HG02852 (cell line): ENCODE data around the gene ZNF750.
"Not testable (repeated sequence)": the region's sequence is repeated elsewhere in the genome, so short reads cannot be mapped to it uniquely, and the experiment has no call there.

Source experiments
- ATAC-seq: cut with Tn5 transposase; IDR thresholded peaks from one replicate; pipeline ENCODE4 v1.9.1; 2021; ENCODE audit warnings: mild to moderate bottlenecking, moderate library complexity; ENCODE audit not compliant: unreplicated experiment

The ZNF750 gene

DNA sequence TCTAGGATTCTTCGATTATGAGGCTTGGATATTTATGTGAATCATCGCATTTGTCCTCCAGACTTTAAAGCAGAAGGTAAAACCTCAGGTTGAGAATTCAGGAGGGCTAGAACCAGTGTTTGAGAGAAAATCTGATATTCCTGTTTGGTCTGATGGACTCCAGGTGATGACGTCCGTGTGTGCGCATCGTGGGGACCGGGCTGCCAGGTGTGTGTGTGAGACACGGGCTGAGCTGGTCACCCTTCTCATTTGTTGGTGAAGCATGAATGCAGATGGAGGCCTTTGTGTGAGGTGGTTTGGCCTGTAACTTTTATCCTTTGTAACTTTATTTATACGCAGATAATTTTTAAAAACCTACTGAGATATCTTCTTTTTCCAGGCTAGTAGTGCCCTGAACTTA lies 42.8 kb downstream of the ZNF750 start:
- no peak for ATAC-seq

DNA sequence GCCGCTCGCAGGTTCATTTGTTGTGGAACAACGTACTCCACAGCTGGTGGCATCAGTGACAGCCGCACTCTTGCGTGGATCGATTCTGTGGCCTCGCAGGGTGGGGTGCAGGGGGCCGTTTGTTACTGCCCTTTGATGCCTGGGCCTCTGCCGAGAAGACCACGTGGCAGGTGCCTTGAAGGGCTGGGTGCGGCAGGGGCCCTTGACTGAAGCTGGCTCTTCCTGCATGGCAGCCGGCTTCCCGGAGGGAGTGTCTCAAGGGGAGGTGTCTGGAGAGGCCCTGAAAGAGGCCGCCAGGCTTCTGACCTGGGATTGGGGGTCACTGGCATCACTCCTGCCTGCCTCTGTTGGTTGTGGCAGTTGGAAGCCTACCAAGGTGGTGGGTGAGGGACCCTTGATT lies 44.2 kb downstream of the ZNF750 start:
- ATAC-seq = no peak

DNA sequence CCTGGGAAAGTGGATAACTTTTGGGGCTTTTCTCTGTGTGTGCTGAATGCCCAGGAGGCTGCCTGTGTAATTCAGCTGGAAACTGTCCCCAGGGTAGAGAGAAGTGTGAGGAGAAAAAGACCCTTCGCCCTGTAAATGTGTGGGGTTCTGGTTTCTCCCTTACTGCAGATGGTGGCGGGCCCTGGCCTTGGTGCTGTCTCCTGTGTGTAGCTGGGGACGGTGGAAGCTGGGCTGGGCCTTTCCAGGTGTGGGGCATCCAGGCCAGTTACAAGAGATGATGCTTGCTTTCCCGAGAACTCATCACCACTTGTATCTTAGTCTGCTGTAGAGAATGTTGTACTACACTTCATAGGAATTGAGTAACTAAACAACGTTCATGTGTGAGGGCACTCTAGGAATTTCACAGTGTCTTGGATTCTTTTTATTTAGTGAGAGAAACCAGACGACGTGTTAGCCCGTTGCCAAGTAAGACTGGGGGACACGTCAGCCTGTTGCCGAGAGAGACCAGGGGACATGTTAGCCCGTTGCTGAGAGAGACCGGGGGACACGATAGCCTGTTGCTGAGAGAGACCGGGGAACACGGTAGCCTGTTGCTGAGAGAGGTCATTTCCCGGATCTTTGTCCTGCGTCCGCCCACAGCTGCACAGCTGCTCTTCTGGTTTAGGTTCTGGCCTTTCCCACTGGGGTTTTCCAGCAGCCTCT lies 44.9 kb downstream of the ZNF750 start:
- no peak for ATAC-seq

DNA sequence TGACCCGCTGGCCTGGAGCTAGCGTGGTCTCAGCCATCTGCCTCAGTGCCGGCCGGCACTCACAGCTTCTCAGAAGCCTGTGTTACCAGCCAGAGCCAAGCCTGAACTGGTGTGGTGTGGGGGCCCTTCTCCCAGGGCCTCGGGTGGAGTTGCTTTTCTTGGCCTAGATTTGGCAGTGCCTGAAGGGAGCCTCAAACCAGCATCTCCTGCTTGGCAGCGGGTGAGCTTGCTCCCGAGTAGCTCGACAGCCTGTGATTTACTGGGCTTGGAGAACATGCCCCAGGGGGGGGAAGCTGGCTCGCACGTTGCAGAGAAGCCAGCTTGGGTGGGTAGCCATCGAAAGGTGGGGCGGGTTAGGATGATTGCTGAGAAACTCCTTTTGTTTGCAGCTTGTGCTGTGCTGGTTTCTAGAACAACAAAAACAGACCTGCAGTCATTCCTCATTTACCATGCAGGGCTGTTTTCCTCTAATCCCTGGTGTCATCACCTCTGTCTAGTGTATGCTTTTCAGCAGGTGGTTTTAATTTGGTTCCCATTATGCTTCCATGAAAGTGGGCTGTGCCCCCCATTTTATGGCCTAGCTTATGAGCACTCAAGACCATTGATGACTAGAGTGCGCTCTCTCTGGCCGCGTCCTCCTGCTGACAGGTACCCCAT lies 45.7 kb downstream of the ZNF750 start:
- no peak for ATAC-seq

DNA sequence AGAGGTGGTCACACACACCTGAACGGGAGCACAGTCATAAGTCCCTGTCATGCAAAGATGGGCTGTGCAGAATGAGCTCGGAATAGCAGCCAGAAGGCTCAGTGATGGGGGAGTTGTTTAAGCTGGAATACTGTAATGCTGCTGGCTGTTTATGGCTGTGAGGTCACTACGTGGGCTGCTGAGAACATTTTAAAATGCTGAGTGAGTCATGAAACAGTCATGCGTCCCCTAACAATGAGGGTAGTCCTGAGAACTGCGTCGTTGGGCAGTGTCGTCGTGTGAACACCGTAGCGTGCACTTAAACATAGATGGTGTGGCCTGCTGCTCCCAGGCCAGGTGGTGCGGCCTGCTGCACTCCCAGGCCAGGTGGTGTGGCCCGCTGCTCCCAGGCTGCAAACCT lies 48.3 kb downstream of the ZNF750 start:
- no peak for ATAC-seq

DNA sequence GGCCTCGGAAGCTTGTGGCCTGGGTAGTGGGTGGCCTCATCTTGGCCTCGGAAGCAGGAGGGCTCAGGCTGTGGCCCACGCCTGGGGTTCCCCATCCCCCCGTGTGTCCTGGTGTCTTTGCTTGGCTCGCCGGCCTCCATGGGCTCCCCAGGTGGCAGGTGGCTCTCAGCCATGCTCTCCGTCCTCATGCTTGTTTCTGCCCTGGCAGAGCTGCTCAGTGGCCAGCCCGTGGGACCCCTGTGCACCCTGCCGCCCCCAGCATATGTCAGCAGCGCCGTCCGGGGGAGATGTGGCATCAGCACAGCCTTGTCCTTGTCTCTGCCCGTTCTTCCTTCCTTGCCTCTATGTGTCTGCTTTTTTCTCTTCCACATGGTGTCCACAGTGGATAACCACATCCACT lies 49.4 kb downstream of the ZNF750 start:
- no peak for ATAC-seq

DNA sequence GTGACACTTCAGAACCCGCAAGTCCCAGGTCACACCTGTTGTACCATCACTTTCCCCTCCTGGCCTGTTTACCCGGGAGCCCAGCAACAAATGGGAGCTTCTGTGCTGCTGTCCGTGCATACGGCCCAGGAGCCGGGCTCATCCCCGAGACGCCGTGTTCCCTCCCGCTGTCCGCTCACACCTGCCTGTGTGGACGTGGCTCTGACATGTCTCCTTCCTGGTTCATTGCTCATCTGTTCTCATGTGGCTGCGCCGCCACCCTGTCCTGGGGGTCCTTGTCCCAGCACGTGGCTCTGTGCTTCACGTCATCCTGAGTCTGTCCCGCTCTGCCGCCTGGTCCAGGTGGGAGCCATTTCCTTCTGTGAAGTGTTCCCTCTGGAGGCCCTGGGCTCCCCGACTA lies 50.0 kb downstream of the ZNF750 start:
- no peak for ATAC-seq

DNA sequence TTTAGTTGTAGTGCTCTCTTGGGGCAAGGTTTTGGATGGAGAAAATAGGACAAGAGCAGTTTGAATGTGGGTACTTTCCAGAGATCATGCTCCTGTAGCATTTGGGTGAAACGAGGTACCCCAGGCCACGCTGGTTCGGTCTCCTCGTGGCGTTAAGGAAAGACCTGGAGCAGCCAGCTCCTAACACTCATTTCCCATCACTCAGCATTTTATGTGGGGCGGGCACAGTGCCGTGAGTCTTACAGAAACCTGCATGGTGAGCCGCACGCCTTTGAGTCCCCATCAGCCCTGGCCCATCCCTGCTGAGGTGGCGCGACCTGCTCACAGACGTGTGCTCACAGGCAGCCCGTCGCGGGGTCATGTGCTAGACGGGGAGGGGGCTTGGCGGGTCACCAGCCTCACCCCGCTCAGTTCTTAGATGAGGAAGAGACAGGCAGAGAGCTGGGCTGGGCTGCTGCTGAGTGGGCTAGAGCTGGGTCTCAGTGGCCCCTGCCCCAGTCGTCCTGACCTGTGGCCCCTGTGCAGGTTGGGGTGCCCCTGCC lies 50.7 kb downstream of the ZNF750 start:
- no peak for ATAC-seq

DNA sequence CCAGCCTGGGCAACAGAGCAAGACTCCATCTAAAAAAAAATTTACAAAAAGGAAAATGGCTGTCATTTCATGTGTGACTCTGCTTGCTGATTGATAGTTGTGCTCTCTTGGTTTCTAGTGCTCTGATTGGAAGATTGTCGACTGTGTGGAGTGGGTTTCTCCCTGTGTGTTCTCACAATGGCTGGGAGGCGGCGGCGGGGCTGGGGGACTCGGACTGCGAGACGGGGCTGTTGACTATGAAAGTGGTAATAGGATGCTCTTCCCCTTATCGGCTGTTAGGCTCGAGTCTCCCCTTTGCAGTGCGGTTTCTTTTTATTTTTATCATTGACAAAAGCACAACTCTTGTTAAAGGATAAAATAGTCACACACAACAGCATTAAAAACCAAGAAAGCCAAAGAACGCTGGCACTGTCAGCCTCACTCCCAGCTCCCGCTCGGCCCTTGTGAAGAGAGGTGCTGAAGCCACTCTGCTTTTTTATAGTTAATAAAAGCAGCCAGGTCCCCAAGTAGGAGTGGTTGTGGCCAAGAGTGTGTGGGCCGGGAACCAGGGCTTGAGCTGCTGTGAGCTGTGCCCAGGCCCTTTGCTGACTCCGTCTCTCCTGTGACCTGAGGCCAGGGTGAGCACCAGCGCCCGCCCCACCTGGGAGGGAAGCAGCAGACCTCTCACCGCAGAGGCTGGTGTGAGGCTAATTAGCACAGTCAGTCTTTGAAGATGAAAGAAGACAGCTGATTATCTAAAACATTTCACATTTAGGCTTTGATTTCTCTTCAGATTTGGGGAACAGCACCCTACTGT lies 51.4 kb downstream of the ZNF750 start:
- no peak for ATAC-seq

DNA sequence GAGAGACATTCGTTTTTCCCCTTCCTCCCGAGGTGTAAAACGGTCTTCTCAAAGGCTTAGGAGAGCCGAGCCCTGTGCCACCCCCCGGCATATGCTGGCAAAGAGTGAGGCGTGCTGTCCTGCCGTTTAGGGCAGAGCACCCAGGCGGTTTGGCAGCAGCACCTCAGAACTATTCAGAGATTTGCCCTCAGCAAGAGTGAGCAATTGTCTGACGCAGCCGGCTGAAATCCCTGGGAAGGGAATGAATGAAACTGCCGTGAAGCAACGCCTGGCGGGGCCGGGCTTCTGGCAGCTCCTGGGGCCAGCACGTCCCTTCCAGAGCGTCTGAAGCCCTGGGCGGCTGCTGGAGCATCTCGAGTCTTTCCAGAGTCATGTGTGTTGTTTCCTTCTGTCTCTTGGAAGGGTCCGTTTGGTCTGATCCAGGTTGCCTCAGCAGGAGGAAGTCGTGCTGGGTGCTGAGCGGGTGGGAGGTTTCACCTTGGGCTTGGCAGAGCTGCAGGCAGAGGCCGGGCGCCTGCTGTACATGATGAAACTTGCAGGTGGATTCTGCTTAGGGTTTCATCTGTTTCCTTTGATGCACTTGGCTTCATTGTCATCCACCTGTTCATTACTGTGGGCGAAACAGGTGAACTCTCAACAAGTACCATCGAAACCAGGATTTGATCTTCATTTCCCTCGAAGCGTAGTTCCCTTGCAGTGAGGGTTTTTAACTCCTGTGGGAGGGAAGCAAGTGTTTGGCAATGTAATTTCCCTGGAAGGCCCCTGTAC lies 52.6 kb downstream of the ZNF750 start:
- ATAC-seq = no peak

DNA sequence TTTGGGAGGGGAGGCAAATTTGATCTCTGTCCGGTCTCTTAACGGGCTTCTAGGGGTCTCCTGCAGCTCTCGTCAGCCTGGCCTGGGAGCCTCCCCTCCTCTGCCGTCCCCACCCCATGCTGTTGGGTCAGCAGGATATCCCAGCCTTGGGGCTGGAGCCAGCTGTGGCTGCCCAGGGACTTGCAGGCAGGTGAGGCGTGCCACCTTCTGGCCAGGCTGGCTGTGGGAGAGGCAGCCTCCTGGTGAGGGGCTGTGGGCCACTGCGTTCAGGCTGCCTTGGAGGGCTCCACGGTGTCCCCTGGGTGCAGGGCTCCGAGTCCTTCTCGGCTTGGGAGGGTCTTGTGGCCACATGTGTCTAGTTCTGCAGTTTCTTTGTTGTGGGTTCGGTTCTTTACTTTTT lies 53.4 kb downstream of the ZNF750 start:
- ATAC-seq = no peak

DNA sequence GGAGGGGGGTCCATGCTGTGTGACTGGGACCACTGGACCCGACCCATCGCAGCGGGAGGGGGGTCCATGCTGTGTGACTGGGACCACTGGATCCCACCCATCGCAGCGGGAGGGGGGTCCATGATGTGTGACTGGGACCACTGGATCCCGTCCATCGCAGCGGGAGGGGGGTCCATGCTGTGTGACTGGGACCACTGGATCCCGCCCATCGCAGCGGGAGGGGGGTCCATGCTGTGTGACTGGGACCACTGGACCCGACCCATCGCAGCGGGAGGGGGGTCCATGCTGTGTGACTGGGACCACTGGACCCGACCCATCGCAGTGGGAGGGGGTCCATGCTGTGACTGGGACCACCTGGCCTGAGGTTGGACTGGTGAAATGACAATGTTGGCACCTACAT lies 54.2 kb downstream of the ZNF750 start:
- not testable (repeated sequence) for ATAC-seq

DNA sequence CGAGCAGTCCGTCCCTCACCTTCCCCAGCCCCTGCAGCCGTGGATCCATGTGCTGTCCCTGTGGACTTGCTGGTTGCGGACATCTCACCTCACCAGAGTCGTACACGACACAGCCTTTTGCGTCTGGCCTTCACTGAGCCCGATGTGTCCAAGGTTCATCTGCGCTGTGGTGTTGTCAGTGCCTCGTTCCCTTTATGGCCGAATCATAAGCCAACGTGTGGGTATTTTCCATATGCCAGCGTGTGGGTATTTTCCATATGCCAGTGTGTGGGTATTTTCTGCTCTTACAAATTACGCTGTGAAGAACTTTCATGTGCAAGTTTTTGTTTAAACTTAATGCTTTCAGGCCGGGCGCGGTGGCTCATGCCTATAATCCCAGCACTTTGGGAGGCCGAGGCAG lies 56.3 kb downstream of the ZNF750 start:
- no peak for ATAC-seq

DNA sequence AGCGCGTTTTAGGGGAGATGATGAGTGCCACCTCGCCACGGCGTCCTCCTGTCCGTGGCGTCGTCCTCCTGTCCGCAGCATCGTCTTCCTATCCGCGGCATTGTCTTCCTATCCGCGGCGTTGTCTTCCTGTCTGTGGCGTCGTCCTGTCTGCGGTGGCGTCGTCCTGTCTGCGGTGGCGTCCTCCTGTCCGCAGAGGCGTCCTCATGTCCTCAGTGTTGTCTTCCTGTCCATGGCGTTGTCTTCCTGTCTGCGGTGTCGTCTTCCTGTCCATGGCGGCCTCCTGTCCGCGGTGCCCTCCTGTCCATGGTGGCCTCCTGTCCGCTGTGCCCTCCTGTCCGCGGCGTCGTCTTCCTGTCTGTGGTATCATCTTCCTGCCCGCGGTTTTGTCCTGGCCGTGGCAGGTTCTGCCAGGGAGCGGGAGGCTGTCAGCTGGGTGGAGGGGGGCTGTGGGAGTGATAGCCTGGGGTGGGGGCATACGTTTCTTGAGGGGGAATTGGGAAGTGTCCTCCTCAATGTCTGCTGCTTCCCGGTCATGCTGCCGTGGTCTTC lies 57.1 kb downstream of the ZNF750 start:
- ATAC-seq = no peak

DNA sequence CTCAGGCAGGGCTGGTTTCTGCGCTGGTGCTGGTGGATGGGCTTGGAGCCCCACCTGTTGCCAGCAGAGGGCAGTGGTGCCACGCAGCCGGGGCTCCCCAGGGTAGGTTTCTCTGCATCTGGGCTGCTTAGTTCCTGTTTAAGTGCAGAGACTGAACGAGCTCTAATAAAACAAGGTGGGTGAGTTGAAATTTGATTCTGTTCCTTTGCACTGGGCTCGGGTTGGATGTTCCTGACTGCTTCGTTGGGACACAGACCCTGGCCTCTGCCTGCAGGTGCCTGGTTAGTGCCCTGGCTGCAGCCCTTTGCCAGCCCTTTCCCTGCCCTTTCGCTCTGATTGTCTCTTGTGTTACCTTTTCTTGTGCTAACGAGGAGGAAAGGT lies 57.9 kb downstream of the ZNF750 start:
- ATAC-seq = no peak

DNA sequence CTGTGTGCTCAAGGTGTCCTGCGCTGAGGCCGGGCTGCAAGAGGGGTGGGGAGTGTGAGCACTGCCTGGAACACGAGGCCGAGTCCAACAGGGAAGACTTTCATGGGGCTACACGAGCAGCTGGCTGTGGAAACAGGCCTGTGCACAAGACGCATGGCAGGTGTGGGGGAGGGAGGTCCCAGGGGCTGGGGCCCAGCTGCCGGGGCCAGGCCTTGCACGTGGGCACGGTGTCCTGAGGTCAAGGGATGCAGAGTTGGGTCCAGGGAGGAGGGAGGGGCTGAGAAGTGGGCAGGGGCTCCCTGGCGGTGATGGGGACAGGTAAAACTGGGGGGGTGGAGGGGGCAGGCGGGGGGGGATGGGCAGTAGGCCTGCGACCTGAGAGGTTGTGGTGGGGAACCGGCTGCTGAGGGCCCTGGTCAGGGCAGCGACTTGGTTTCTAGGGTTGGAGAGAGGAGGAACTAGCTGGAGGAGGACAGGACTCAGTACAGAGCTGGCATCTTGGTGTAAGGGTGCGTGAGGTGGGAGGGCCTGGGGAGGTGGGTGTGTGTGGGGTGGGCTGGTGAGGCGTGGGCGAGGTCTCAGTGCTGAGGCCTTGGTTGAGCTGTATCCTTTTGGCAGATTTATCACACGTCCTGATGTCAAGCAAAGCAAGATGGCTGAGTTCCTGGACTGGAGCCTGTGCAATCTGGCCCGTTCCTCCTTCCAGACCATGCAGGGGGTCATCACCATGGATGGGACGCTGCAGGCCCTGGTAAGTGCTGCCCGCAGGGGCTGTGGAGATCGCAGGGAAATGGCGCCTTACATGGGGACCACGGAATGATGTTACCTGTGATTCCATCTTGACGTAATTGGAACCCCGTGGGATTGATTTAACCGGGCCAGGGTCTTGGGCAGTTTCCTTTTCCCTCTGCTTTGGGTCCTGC lies 58.6 kb downstream of the ZNF750 start:
- ATAC-seq = no peak

DNA sequence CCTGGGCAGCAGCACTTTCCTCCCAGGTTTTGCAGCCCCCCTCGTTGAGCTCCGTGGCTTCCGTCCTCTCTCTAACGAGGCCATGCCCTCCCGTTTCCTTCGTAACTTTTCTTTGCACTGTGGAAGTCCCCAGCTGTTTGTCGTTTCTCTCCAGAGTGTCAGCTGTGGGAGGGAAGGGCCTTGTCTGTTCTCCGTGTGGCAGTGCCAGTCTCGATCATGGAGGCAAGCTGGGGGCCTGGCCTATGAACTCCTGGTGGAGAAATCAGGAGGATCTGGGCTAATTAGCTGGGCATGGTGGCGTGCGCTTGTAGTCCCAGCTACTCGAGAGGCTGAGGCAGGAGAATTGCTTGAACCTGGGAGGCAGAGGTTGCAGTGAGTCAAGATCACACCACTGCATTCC lies 59.6 kb downstream of the ZNF750 start:
- ATAC-seq = no peak

DNA sequence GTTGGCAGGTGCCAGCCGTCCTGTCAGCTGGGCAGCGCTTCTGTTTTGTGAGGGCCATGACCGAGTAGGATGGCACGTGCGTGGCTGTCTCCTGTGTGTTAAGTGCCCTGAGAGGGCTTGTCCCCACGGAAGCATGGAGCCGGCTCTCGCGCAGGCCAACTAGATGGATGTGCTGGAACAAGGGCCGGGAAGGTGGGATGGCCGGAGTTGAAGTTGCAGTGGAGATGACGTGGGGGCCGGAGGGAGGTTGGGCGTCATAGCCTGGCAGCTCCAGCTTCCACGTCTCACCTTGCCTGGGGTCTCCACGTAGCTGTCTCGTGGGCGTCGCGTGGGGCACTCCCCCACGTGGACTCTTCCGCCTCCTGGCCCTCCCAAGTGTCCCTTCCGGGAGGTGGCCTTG lies 60.3 kb downstream of the ZNF750 start:
- no peak for ATAC-seq
